NCI-H1048 (cell line): Measurements from ENCODE around the gene LYL1.

Experiments used
- DNase-seq: peaks from one replicate; lab custom pipeline; 2025; lab: John Stamatoyannopoulos, UW

The LYL1 gene

GRCh38 chr19:13092606-13093235 lies 9.9 kb downstream of the LYL1 start:
- no peak for DNase-seq

GRCh38 chr19:13092158-13092543 lies 10.5 kb downstream of the LYL1 start:
- DNase-seq: no peak

DNA sequence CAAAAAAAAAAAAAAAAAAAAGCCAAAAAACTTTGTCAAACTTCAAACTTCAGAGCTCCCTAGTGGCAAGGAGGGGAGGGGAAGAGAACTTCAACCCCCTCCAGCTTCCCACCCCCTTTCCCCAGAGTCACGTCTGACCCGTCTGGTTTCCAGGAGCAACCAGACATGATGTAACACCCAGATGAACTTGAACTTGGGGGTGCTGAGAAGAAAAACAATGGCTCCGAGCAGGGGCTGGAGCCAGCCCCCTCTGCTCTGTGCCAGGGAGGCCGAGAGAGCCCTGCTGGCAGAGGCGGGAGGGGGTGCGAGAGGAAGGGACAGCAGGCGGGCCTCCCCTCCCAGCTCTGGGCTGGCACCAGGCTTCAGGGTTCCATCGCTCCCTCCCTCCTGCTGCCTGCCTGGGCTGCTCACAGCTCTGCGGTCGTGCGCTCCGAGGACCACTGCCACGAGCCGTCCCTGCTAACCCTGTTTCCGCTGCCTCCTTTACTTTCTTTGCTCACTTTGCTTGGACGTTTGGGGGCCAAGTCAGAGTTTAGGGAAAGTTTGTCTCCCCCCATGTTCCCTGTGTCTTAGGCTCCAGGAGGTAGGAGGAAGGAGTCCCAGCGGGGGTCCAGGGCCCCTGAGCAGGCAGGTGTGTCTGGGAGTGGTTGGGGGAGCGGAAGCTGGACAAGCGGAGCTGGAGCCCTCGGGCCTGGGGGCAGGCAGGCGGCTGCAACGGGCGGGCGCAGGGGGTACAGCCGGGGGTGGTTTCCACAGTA lies 11.1 kb downstream of the LYL1 start:
- DNase-seq: no peak

DNA sequence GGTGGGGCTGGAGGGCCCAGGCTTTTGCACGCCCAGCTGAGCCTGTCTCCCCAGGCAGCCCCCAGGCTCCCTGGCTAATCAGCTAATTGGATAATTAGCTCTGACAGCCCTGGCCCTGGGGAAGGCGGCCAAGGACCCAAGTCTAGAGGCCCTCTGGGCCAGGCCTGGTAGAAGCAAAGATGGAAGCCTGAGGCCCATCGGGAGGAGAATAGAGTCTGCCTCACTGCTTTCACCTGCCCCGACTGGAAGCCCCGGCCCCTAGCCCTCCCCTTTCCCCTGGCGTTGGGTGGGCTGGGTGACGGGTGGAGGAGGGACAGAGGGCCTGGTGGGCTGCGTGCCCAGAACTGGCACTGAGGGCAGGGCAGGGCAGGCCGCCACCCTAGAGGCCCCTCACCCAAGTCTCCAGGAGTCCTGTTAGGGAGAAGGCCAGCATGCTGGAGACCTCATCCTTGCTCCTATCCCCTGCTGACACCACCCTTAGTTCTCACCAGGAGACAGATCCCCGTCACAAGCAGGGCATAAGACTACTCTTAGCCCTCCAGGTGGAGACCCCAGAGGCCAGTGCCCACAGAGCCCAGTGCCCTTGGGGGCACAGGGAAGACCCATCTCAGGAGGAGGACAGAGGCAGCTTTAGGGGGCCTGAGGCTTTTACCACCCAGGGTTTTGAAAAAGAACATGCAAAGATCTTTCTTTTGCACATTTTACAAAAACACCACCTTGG lies 12.0 kb downstream of the LYL1 start:
- DNase-seq: no peak

GRCh38 chr19:13089857-13090507 lies 12.7 kb downstream of the LYL1 start:
- no peak for DNase-seq

DNA sequence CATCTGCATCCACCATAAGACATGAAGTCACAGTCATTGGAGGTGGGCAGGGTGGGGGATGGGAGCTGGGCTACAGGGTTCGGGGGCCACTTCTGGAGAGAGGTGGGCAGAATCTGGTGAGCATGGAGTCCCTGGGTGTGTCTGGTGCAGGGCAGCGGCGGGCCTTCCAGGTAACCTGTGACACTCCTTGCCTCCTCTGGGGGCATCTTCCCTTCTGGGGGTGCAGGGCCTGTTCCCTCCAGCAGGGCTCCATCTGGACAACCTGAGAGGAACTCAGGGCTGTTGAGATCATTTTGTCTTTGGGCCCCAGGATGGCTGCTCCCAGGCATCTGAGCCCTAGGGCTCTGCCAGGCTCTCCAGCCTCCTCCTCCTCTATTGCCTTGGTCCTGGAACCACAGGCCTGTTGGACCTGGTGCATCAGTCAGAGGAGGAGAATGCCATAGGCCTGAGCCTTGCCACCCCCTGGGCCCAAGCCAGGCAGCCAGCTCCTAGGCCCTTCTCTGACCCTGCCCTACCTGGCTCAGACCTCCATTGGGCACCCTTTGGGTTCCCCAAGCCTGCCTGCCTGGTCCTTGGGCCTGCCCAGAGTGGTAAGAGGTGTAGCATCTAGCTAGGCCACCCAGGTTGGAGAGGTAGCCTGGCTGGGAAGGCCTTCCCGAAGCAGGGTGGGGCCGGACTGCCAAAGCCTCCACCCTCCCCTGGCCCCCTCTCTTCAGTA lies 13.4 kb downstream of the LYL1 start:
- no peak for DNase-seq

GRCh38 chr19:13087795-13088537 lies 14.7 kb downstream of the LYL1 start:
- DNase-seq: no peak

DNA sequence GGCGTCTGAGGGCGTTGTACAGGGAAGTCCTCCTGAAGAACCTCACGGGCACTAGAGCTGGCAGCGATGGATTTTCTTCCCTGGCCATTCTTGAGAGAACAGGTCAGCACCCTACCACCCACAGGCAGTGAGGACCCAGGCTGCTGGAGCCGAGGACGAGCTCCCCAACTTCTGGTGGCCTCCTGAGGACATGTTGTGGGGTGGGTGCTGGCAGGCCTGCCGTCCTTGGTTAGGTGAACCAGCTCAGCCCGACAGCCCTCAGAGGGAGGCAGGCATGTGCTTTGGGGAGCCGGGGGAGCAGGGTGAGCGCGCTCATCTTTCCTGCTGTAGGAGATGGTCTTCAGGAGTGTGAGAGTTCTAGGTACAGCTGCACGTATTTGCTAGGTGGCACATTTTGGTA lies 15.4 kb downstream of the LYL1 start:
- DNase-seq: no peak

DNA sequence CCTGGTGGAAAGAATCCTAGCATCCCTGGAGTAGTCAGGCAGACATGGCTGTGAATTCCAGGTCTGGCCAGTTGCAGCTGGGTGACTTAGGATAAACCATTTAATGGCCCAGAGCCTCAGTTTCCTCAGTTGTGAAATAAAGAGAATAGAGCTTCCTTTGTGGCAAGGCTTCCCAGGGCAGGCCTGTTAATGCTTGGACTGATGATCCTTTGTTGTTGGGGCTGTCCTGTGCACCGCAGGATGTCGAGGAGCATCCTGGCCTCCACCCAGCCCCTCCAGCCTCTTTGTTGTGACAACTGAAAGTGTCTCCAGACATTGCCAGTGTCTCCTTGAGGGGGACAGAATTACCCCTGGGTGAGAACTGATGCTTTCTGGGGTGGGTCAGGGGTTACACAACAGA lies 16.3 kb downstream of the LYL1 start:
- no peak for DNase-seq

- DNase-seq: no peak
Measured at GRCh38 chr19:13085666-13086065, 17.0 kb downstream of the LYL1 start.

GRCh38 chr19:13083627-13084026 lies 19.0 kb downstream of the LYL1 start:
- no peak for DNase-seq

GRCh38 chr19:13083008-13083404 lies 19.7 kb downstream of the LYL1 start:
- no peak for DNase-seq

- no peak for DNase-seq
Measured at GRCh38 chr19:13082192-13083007, 20.3 kb downstream of the LYL1 start.

DNA sequence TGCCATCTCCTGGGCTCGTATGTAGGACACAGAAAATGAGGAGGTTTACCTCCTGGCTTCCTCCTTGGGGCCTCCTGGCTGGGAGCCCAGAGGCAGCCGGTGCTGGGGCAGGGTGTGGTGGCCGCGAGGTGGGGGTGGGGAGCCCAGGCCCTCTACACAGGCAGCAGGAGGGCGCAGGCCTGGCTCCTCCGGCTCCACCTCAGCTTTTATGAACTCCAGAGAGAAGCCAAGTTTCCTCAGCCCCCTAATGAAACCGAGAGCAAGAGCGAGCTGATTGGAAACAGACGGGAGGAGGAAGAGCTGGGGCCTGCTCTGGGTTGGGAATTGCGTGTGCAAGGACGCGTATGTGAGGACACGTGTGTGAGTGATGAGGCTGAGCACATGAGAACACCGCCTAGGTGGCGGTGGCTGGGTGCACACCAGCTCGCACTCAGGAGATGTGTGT lies 23.1 kb downstream of the LYL1 start:
- DNase-seq: no peak

GRCh38 chr19:13078897-13079541 lies 23.6 kb downstream of the LYL1 start:
- no peak for DNase-seq

- DNase-seq: no peak
Measured at GRCh38 chr19:13078381-13078780, 24.3 kb downstream of the LYL1 start.

DNA sequence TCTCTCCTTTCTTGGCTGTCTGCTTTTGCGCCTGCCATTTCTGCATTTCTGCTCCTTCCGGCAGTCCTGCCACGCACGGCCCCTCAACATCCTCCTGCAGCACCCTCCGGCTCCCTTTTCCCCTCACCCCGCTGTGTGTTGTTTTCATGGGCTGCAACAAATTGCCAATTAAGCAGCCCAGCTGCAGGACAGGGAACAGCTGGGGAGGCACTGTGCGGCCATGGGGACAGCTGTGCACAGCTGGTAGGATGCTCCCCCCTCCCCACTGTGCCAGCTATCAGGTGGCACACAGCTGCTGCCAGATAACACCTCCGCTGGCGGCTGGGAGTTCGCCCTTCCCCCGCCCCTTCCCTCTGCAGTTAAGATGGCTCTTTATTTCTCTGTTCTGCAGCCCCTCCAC lies 25.4 kb downstream of the LYL1 start:
- DNase-seq: no peak

DNA sequence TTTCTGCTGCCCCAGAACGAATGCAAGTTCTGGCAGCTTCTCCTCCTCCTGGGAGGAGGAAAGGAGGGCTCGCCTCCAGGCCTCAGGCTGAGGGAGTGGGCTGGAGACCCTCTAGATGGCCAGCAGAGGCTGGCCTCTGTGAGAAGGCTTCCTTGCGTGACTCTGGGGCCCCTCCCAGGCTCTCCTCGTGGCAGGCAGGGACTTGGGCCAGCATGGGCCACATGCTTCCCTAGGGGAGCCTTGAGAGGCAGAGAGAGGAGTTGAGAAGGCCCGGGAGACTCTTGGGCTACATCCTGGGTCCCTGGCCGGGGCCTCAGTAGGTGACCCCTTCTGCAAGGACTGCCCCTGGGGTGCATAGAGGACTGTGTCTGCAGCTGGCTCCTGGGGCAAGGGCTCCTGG lies 25.9 kb downstream of the LYL1 start:
- DNase-seq: no peak

DNA sequence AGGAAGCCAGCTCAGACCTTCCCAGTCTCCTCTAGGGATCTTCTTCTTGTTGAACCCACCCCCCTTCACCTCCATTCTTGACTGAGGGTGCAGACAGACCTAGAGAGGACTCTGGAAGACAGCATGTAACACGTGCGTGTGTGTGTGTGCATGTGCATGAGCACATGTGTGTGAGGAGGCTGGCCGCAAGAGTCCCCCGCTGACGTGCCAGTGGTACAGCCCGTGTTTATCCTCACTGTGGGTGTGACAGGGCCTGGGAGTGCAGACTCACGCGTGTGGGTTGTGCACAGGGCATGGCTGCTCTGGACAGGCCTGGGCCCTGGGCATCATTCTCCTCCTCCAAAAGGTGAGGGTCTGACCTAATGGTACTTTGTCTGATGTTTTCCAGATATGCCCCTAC lies 26.3 kb downstream of the LYL1 start:
- DNase-seq: no peak

DNA sequence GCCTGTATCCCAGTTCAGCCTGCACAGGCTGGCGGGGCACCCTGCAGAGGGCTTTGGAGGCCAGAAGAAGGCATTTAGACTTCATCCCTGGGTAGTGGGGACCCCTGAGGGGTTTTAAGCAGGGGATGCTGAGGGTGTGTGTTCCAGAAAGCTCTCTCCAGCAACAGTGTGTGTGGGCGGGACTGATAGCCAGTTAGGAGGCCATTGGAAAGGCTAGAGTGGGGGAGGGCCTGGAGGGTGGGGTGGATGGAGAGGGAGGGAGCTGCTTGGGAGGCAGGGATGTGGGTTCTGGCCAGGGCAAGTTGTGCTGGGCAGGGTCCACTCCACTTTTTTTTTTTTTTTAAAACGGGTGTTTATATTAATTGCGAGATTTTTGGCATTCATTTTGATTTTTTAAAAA lies 28.3 kb downstream of the LYL1 start:
- no peak for DNase-seq
